Hematopoietic multipotent progenitor cell treated with erythropoietin and hydrocortisone succinate and interleukin-3 and kit ligand, for 4 days (in vitro differentiated cells): Measurements from ENCODE around the gene GNB1L.

ENCODE experiments used
- DNase-seq: peaks from one replicate; pipeline ENCODE4 v3.0.0-alpha.2; 2015

The GNB1L gene

GRCh38 chr22:19759427-19760057 lies 95.1 kb downstream of the GNB1L start:
- no peak for DNase-seq

GRCh38 chr22:19758896-19759426 lies 95.7 kb downstream of the GNB1L start:
- no peak for DNase-seq

GRCh38 chr22:19757985-19758895 lies 96.4 kb downstream of the GNB1L start:
- no peak for DNase-seq

- DNase-seq, result peak; percentile 44
Observed at GRCh38 chr22:19757140-19757984, 97.3 kb downstream of the GNB1L start.

GRCh38 chr22:19756288-19757128 lies 98.2 kb downstream of the GNB1L start:
- DNase-seq, result peak; percentile 49

GRCh38 chr22:19755722-19756287 lies 98.9 kb downstream of the GNB1L start:
- peak; percentile 28 for DNase-seq

- DNase-seq, result no peak
Observed at GRCh38 chr22:19755145-19755710, 99.4 kb downstream of the GNB1L start.

- DNase-seq, result no peak
Observed at GRCh38 chr22:19754701-19755144, 100.0 kb downstream of the GNB1L start.

- no peak for DNase-seq
Observed at GRCh38 chr22:19753996-19754700, 100.5 kb downstream of the GNB1L start.

GRCh38 chr22:19753090-19753842 lies 101.4 kb downstream of the GNB1L start:
- DNase-seq, result no peak

GRCh38 chr22:19751497-19752245 lies 103.0 kb downstream of the GNB1L start:
- no peak for DNase-seq

- DNase-seq, result no peak
Observed at GRCh38 chr22:19750507-19751490, 103.9 kb downstream of the GNB1L start.

- DNase-seq, result no peak
Observed at GRCh38 chr22:19749876-19750275, 104.8 kb downstream of the GNB1L start.

GRCh38 chr22:19748991-19749664 lies 105.5 kb downstream of the GNB1L start:
- DNase-seq, result no peak

- DNase-seq, result no peak
Observed at GRCh38 chr22:19748139-19748538, 106.5 kb downstream of the GNB1L start.

- DNase-seq, result no peak
Observed at GRCh38 chr22:19747551-19747950, 107.1 kb downstream of the GNB1L start.

GRCh38 chr22:19746726-19747125 lies 107.9 kb downstream of the GNB1L start:
- DNase-seq, result no peak
